Measurements from ENCODE around the gene NDUFB3. TPM values are rescaled to one million over a fixed set of nuclear protein-coding genes. Genes with fewer than 3 reads are reported as not detected.
A peak's percentile ranks its signal among the peaks of the same experiment; 100 is the strongest.

NDUFB3 gene
- total and polyA plus RNA-seq, 2 donors (not counting 3 experiments of a cell fraction or from before 2014, with no cell fraction given): 65.6 to 96.7 TPM

DNA sequence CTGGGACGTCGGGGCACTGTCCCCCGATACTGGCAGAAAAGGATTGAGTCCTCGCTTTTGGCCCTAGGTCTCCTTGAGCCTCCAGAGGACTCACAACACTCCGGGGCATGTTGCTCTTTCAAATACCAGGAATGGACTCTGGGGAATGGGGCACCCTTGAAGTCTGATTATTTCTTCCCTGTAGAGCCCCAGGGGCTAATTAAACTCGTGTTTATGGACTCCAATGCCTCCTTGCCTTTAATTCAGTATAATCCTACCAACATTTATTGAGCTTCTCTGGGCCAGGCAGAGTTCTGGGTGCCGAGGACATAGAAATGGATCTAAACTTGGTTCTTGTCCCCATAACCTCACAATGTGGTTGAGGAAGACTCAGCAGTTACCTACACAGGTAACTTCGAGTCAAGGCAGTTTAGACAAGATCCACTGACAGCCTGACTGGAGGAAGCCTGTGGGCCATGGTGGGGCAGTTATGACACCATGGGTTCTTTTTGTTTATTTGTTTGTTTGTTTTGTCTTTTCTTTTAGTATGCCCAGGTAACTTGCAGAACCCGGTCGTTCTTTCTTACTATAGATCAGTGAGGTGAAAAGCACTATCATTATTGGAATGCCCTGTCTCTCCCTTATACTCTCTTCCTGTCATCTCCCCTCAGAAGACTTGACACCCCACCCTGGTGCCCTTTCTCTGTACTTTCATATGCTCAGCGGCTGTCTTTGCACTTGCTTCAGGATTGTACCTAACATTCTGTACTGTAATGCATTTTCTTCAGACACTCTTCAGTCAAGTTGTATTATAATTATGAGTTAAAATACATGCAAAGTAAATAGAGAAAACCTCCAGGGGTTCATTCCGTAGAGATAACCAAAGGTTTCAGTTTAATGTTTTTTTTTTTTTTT is 47.4 kb downstream of the NDUFB3 start:
- intact Hi-C loops (cut with micrococcal nuclease): loop anchor here (1.0 to 5.0 kb wide), 6 partner anchors 11 to 407 kb away; no protein-coding TSS in a partner anchor
- no TSS peak for BruUV-seq (replicated peaks)
- H3K4me2 ChIP-seq (ENCODE audit: insufficient read depth, low read length): peak overlapping the region; percentile 99
- peaks cover 65% of the 10 kb centered on the region for H3K79me2 ChIP-seq (ENCODE audit: control insufficient read depth, insufficient read depth, low read length)
- no peaks in the 10 kb centered on the region for H4K20me1 ChIP-seq (replicated peaks; ENCODE audit: control insufficient read depth, extremely low read depth, insufficient read depth, low read length)
- no peak overlapping the region for H2AFZ ChIP-seq (ENCODE audit: low read depth, low read length)
- peak; percentile 55 for FAIRE-seq
- H3K27me3 ChIP-seq (ENCODE audit: control insufficient read depth in 2 of 2, insufficient read depth in 2 of 2, low read length in 2 of 2): no peaks in the 10 kb centered on the region
- ChIA-PET POLR2A (interaction anchor here (1.3 to 2.3 kb wide), 4 partner anchors 9 to 39 kb away, joined by 3 to 11 read pairs (median 4); no protein-coding TSS in a partner anchor), CTCF (interaction anchor here (1.2 to 5.4 kb wide), 16 partner anchors 12 to 213 kb away, joined by 3 to 140 read pairs (median 8); partner anchors contain the start of gene CASP10)
- peaks cover 68% of the 10 kb centered on the region for H3K4me1 ChIP-seq (ENCODE audit: control insufficient read depth, extremely low read depth, insufficient read depth, low read length)
- peak overlapping the region; percentile 95 for H3K9ac ChIP-seq (replicated peaks; ENCODE audit: extremely low read depth, insufficient read depth, low read length)
- dilution Hi-C loops (cut with MboI; ENCODE audit: extremely low pct_ligation_motif_present, low sequenced_read_pairs): no loop called here
- H3K36me3 ChIP-seq (ENCODE audit: control insufficient read depth in 2 of 2, extremely low read depth in 1 of 2, insufficient read depth in 2 of 2, low read length in 2 of 2): peaks cover 5 to 9% of the 10 kb centered on the region in 2 experiments
- H3K27ac ChIP-seq (ENCODE audit: insufficient read depth, low read depth, low read length): peak overlapping the region; percentile 88
- TF ChIP-seq JUN (IDR thresholded peaks at IDR 0.05; ENCODE audit: borderline replicate concordance, insufficient read depth, insufficient read length, low read depth) (no peak), POLR2AphosphoS5 (IDR thresholded peaks at IDR 0.05; ENCODE audit: insufficient read depth, low read depth, low read length) (no peak), MYC (IDR thresholded peaks at IDR 0.05; ENCODE audit: low read depth, low read length) (no peak), POLR2A (IDR thresholded peaks at IDR 0.05; ENCODE audit: low read depth, low read length) (no peak), FOS (IDR thresholded peaks at IDR 0.05; ENCODE audit: borderline replicate concordance, insufficient read depth, low read length) (no peak), GATA2 (IDR thresholded peaks at IDR 0.05; ENCODE audit: insufficient read depth, insufficient read length, low read depth, low read length) (no peak), EZH2 (IDR thresholded peaks at IDR 0.05; ENCODE audit: borderline replicate concordance, low read depth, low read length, severe bottlenecking) (no peak)
- TF ChIP-seq, protein P1, sequence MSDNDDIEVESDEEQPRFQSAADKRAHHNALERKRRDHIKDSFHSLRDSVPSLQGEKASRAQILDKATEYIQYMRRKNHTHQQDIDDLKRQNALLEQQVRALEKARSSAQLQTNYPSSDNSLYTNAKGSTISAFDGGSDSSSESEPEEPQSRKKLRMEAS (IDR thresholded peaks at IDR 0.05; ENCODE audit: insufficient read depth, insufficient read length): no peak
- H3K9me3 ChIP-seq (replicated peaks; ENCODE audit: control insufficient read depth, insufficient read depth, low read length): no peaks in the 10 kb centered on the region
- DNase-seq (ENCODE audit: low read depth, low spot score): peak; percentile 68
- no peaks in the 10 kb centered on the region for H3K9me1 ChIP-seq (replicated peaks; ENCODE audit: control insufficient read depth, extremely low read depth, insufficient read depth, low read length)
- H3K4me3 ChIP-seq (replicated peaks in 1 of 3; ENCODE audit: insufficient read depth in 1 of 3, low read depth in 1 of 3, low read length in 3 of 3): peak overlapping the region; percentile 77 to 99 (median 77)
